Body of pancreas (tissue), 4 donors: ENCODE data around the gene DAB2IP.

Experiments used
- CTCF ChIP-seq, 7 experiments: fragments of 450-650 bp in 4 of 7; fragments of 200-600 bp in 3 of 7; sonication (generic) in 3 of 7; IDR thresholded peaks; one replicate each; pipeline ENCODE4 v1.5.1; 2016 to 2019; ENCODE audit warnings: antibody characterized with exemption in 7 of 7
- POLR2A ChIP-seq, 3 donors: fragments of 450-650 bp; IDR thresholded peaks; one replicate each; pipeline ENCODE4 v1.6.1; 2016; ENCODE audit warnings: antibody characterized with exemption in 3 of 3, mild to moderate bottlenecking in 2 of 3

- no peak for TF ChIP-seq POLR2A (IDR thresholded peaks at IDR 0.05)
- TF ChIP-seq CTCF (IDR thresholded peaks at IDR 0.05), result no peak
These were observed 121.3 kb downstream of the DAB2IP start for GRCh38 chr9:121772600-121773285.
